GM18870 (cell line): Measurements from ENCODE around the gene BFSP1.

Experiments
- ATAC-seq: cut with Tn5 transposase; IDR thresholded peaks from one replicate; pipeline ENCODE4 v1.9.1; 2021; ENCODE audit warnings: moderate library complexity; ENCODE audit not compliant: unreplicated experiment

Gene BFSP1

GRCh38 chr20:17469246-17470030 is 61.7 kb downstream of the BFSP1 start:
- ATAC-seq, result no peak

GRCh38 chr20:17468073-17468840 is 62.9 kb downstream of the BFSP1 start:
- ATAC-seq, result no peak

GRCh38 chr20:17467120-17467655 is 64.0 kb downstream of the BFSP1 start:
- ATAC-seq, result no peak

- ATAC-seq, result no peak
Observed at GRCh38 chr20:17466641-17467040, 64.5 kb downstream of the BFSP1 start.

- no peak for ATAC-seq
Observed at GRCh38 chr20:17465236-17465635, 65.9 kb downstream of the BFSP1 start.

- no peak for ATAC-seq
Observed at GRCh38 chr20:17463711-17464110, 67.5 kb downstream of the BFSP1 start.

- no peak for ATAC-seq
Observed at GRCh38 chr20:17461941-17462340, 69.2 kb downstream of the BFSP1 start.

GRCh38 chr20:17460119-17460518 is 71.1 kb downstream of the BFSP1 start:
- no peak for ATAC-seq

- no peak for ATAC-seq
Observed at GRCh38 chr20:17457588-17458190, 73.5 kb downstream of the BFSP1 start.

GRCh38 chr20:17457079-17457478 is 74.1 kb downstream of the BFSP1 start:
- no peak for ATAC-seq

- no peak for ATAC-seq
Observed at GRCh38 chr20:17456279-17456678, 74.9 kb downstream of the BFSP1 start.

- no peak for ATAC-seq
Observed at GRCh38 chr20:17453592-17453991, 77.6 kb downstream of the BFSP1 start.

GRCh38 chr20:17452441-17452840 is 78.7 kb downstream of the BFSP1 start:
- ATAC-seq, result no peak

- no peak for ATAC-seq
Observed at GRCh38 chr20:17449031-17449430, 82.1 kb downstream of the BFSP1 start.

GRCh38 chr20:17448071-17448470 is 83.1 kb downstream of the BFSP1 start:
- no peak for ATAC-seq

GRCh38 chr20:17446171-17446570 is 85.0 kb downstream of the BFSP1 start:
- no peak for ATAC-seq

- ATAC-seq, result no peak
Observed at GRCh38 chr20:17445543-17445942, 85.6 kb downstream of the BFSP1 start.

- no peak for ATAC-seq
Observed at GRCh38 chr20:17444091-17444490, 87.1 kb downstream of the BFSP1 start.
